Nucleus accumbens (tissue), 56 donors: ENCODE results near the gene CARD11.
"Not testable (repeated sequence)": the region's sequence is repeated elsewhere in the genome, so short reads cannot be mapped to it uniquely, and the experiment has no call there.

ENCODE experiments used
- DNase-seq, 56 donors: peaks; one replicate each; lab custom pipeline; 2025; lab: John Stamatoyannopoulos, UW

The CARD11 gene

GRCh38 chr7:2929321-2930201 is 114.1 kb downstream of the CARD11 start:
- DNase-seq, result no peak

- peak in 1 of 56 donors; percentile 12 for DNase-seq
These were observed 114.9 kb downstream of the CARD11 start for GRCh38 chr7:2928613-2929311.

- no peak for DNase-seq
These were observed 115.4 kb downstream of the CARD11 start for GRCh38 chr7:2928256-2928612.

GRCh38 chr7:2927592-2927991 is 116.1 kb downstream of the CARD11 start:
- no peak for DNase-seq

- DNase-seq, result peak in 1 of 56 donors; percentile 11
These were observed 116.7 kb downstream of the CARD11 start for GRCh38 chr7:2926896-2927405.

- DNase-seq, result no peak
These were observed 117.4 kb downstream of the CARD11 start for GRCh38 chr7:2926120-2926895.

GRCh38 chr7:2924866-2925840 is 118.5 kb downstream of the CARD11 start:
- DNase-seq, result no peak

GRCh38 chr7:2923886-2924574 is 119.6 kb downstream of the CARD11 start:
- DNase-seq, result no peak

GRCh38 chr7:2923291-2923781 is 120.3 kb downstream of the CARD11 start:
- DNase-seq, result no peak

- no peak for DNase-seq
These were observed 120.8 kb downstream of the CARD11 start for GRCh38 chr7:2922866-2923265.

- no peak for DNase-seq
These were observed 121.3 kb downstream of the CARD11 start for GRCh38 chr7:2922348-2922691.

- DNase-seq, result no peak
These were observed 121.9 kb downstream of the CARD11 start for GRCh38 chr7:2921653-2922347.

- no peak for DNase-seq
These were observed 122.6 kb downstream of the CARD11 start for GRCh38 chr7:2920956-2921652.

GRCh38 chr7:2920480-2920879 is 123.2 kb downstream of the CARD11 start:
- not testable (repeated sequence) for DNase-seq

- DNase-seq, result no peak
These were observed 123.6 kb downstream of the CARD11 start for GRCh38 chr7:2920041-2920440.

GRCh38 chr7:2919256-2919655 is 124.4 kb downstream of the CARD11 start:
- DNase-seq, result no peak

GRCh38 chr7:2918406-2918805 is 125.3 kb downstream of the CARD11 start:
- no peak for DNase-seq

GRCh38 chr7:2915023-2915422 is 128.6 kb downstream of the CARD11 start:
- no peak for DNase-seq
